Uterus (tissue), 2 donors: Measurements from ENCODE around the gene GGTLC1.

Experiments
- CTCF ChIP-seq, 4 experiments: fragments of 200-600 bp in 2 of 4; fragments of 450-650 bp in 2 of 4; sonication (generic) in 2 of 4; IDR thresholded peaks; one replicate each; pipeline ENCODE4 v1.5.1; 2016 to 2019; ENCODE audit warnings: antibody characterized with exemption in 4 of 4, mild to moderate bottlenecking in 2 of 4, moderate library complexity in 1 of 4
- POLR2A ChIP-seq, 2 donors: fragments of 450-650 bp; IDR thresholded peaks; one replicate each; pipeline ENCODE4 v1.6.1; 2016; ENCODE audit warnings: antibody characterized with exemption in 2 of 2, mild to moderate bottlenecking in 1 of 2, moderate library complexity in 1 of 2

- no peak for TF ChIP-seq POLR2A (IDR thresholded peaks at IDR 0.05)
- TF ChIP-seq CTCF (IDR thresholded peaks at IDR 0.05): no peak
Measured at GRCh38 chr20:23939641-23940040, 48.9 kb downstream of the GGTLC1 start.
